ENCODE results near the gene CD2AP. TPM values are rescaled to one million over a fixed set of nuclear protein-coding genes. Genes with fewer than 3 reads are reported as not detected.

Gene CD2AP
- total RNA-seq, 1 experiment from 2014 or later: 41.8 TPM

DNA sequence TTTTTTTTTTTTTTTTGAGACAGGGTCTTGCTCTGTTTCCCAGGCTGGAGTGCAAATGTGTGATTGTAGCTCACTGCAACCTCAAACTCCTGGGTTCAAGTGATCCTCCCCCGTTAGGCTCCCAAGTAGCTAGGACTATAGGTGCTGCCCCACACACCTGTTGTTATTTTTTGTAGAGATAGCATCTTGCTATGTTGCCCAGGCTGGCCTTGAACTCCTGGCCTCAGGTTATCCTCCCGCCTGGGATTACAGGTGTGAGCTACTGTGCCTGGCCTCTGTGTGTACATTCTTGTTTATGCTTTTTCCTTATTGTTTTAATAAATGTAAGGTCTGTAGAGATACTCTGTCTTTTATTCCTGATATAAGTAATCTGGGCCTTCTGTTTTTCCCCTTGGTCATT lies 14.8 kb downstream of the CD2AP start:
- POLR2A ChIA-PET: interaction anchor here (0.8 kb wide), 1 partner anchor 14 kb away, joined by 3 read pairs; the partner anchor contains the start of gene CD2AP
- H3K9me3 ChIP-seq (ENCODE audit: control insufficient read depth, insufficient read depth, low read depth, low read length): no peaks in the 10 kb centered on the region
- no peak for DNase-seq (ENCODE audit: low read depth, low spot score)
- H3K27ac ChIP-seq (ENCODE audit: low read length): no peak overlapping the region
- no peak for ATAC-seq
- no peak overlapping the region for H3K4me3 ChIP-seq (ENCODE audit: low read depth in 2 of 2, low read length in 2 of 2)
- in situ Hi-C loops (cut with HindIII; ENCODE audit: low pct_unique_long_range_greater_than_20kb, low sequenced_read_pairs): no loop called here
- peaks cover 5% of the 10 kb centered on the region; the same call in 1 of the 2 replicates for H3K4me1 ChIP-seq (ENCODE audit: control insufficient read depth, insufficient read depth, low read length)
- TF ChIP-seq POLR2AphosphoS5 (IDR thresholded peaks at IDR 0.05; ENCODE audit: low read depth, low read length) (no peak), SIN3A (IDR thresholded peaks at IDR 0.05; ENCODE audit: borderline replicate concordance, insufficient read depth, low read depth, low read length) (no peak)
- TF ChIP-seq, protein P1, sequence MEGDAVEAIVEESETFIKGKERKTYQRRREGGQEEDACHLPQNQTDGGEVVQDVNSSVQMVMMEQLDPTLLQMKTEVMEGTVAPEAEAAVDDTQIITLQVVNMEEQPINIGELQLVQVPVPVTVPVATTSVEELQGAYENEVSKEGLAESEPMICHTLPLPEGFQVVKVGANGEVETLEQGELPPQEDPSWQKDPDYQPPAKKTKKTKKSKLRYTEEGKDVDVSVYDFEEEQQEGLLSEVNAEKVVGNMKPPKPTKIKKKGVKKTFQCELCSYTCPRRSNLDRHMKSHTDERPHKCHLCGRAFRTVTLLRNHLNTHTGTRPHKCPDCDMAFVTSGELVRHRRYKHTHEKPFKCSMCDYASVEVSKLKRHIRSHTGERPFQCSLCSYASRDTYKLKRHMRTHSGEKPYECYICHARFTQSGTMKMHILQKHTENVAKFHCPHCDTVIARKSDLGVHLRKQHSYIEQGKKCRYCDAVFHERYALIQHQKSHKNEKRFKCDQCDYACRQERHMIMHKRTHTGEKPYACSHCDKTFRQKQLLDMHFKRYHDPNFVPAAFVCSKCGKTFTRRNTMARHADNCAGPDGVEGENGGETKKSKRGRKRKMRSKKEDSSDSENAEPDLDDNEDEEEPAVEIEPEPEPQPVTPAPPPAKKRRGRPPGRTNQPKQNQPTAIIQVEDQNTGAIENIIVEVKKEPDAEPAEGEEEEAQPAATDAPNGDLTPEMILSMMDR (IDR thresholded peaks at IDR 0.05): no peak
- H3K36me3 ChIP-seq (ENCODE audit: control insufficient read depth, insufficient read depth, low read length): no peaks in the 10 kb centered on the region
- H3K27me3 ChIP-seq (ENCODE audit: control insufficient read depth, insufficient read depth, low read length): no peaks in the 10 kb centered on the region
- intact Hi-C loops (cut with micrococcal nuclease; ENCODE audit: unreplicated experiment): no loop called here
- BruUV-seq (replicated peaks): no TSS peak
- CTCF ChIA-PET: interaction anchor here (0.7 kb wide), 1 partner anchor 139 kb away, joined by 10 read pairs; no protein-coding TSS in a partner anchor

DNA sequence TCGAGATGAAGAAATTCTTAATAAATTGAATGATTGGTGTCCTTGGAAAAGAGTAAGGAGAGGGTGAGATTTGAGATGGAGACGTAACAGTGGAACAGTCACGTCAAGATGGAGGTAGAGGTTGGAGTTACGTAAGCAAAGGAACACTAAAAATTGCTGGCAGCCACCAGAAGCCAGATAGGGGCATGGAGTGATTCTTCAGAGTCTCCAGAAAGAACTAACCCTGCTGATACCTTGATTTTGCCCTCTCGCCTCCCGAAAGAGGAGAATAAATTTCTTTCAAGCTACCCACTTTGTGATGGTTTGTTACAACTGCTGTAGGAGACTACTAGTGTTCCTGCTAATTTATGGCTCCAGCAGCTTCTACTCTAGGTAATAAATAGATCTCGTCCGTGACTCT lies 17.6 kb downstream of the CD2AP start:
- peaks cover 5% of the 10 kb centered on the region; the same call in 1 of the 2 replicates for H3K4me1 ChIP-seq (ENCODE audit: control insufficient read depth, insufficient read depth, low read length)
- intact Hi-C loops (cut with micrococcal nuclease; ENCODE audit: unreplicated experiment): no loop called here
- in situ Hi-C loops (cut with HindIII; ENCODE audit: low pct_unique_long_range_greater_than_20kb, low sequenced_read_pairs): no loop called here
- no peak for ATAC-seq
- no peaks in the 10 kb centered on the region for H3K36me3 ChIP-seq (ENCODE audit: control insufficient read depth, insufficient read depth, low read length)
- TF ChIP-seq TCF7L2 (IDR thresholded peaks at IDR 0.05; ENCODE audit: low read depth, low read length) (no peak), POLR2AphosphoS5 (IDR thresholded peaks at IDR 0.05; ENCODE audit: low read depth, low read length) (no peak), SIN3A (IDR thresholded peaks at IDR 0.05; ENCODE audit: borderline replicate concordance, insufficient read depth, low read depth, low read length) (no peak)
- TF ChIP-seq, protein P1 (IDR thresholded peaks at IDR 0.05): no peak
- TF ChIP-seq, protein P2, sequence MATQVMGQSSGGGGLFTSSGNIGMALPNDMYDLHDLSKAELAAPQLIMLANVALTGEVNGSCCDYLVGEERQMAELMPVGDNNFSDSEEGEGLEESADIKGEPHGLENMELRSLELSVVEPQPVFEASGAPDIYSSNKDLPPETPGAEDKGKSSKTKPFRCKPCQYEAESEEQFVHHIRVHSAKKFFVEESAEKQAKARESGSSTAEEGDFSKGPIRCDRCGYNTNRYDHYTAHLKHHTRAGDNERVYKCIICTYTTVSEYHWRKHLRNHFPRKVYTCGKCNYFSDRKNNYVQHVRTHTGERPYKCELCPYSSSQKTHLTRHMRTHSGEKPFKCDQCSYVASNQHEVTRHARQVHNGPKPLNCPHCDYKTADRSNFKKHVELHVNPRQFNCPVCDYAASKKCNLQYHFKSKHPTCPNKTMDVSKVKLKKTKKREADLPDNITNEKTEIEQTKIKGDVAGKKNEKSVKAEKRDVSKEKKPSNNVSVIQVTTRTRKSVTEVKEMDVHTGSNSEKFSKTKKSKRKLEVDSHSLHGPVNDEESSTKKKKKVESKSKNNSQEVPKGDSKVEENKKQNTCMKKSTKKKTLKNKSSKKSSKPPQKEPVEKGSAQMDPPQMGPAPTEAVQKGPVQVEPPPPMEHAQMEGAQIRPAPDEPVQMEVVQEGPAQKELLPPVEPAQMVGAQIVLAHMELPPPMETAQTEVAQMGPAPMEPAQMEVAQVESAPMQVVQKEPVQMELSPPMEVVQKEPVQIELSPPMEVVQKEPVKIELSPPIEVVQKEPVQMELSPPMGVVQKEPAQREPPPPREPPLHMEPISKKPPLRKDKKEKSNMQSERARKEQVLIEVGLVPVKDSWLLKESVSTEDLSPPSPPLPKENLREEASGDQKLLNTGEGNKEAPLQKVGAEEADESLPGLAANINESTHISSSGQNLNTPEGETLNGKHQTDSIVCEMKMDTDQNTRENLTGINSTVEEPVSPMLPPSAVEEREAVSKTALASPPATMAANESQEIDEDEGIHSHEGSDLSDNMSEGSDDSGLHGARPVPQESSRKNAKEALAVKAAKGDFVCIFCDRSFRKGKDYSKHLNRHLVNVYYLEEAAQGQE (IDR thresholded peaks at IDR 0.05; ENCODE audit: insufficient read depth in 1 of 2, low read depth in 2 of 2, low read length in 1 of 2): no peak
- BruUV-seq (replicated peaks): no TSS peak
- H3K27ac ChIP-seq (ENCODE audit: low read length): no peak overlapping the region
- no peaks in the 10 kb centered on the region for H3K9me3 ChIP-seq (ENCODE audit: control insufficient read depth, insufficient read depth, low read depth, low read length)
- ChIA-PET CTCF (no interaction called here), POLR2A (no interaction called here)
- no peaks in the 10 kb centered on the region for H3K27me3 ChIP-seq (ENCODE audit: control insufficient read depth, insufficient read depth, low read length)
- no peak for DNase-seq (ENCODE audit: low read depth, low spot score)
- no peak overlapping the region for H3K4me3 ChIP-seq (ENCODE audit: low read depth in 2 of 2, low read length in 2 of 2)

All from Panc1 (cell line).